Measurements from ENCODE around the gene ASCC1.

DNA sequence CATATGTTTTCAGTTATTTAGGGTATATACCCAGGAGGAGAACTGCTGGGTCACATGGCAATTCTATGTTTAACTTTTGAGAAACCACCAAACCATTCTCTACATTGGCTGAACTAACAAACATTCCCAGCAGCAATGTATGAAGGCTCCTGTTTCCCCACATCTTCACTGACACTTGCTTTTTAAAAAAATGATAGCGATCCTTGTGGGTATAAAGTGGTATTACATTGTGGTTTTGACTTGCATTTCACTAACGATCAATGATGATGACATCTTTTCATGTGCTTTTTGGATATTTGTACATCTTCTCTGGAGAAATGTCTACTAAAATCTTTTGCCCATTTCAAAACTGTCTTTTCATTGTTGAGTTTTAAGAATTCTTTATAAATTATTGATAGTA is 51.5 kb downstream of the ASCC1 start:
- TF ChIP-seq EP300 (IDR thresholded peaks at IDR 0.05): no peak
- TF ChIP-seq, protein P1, sequence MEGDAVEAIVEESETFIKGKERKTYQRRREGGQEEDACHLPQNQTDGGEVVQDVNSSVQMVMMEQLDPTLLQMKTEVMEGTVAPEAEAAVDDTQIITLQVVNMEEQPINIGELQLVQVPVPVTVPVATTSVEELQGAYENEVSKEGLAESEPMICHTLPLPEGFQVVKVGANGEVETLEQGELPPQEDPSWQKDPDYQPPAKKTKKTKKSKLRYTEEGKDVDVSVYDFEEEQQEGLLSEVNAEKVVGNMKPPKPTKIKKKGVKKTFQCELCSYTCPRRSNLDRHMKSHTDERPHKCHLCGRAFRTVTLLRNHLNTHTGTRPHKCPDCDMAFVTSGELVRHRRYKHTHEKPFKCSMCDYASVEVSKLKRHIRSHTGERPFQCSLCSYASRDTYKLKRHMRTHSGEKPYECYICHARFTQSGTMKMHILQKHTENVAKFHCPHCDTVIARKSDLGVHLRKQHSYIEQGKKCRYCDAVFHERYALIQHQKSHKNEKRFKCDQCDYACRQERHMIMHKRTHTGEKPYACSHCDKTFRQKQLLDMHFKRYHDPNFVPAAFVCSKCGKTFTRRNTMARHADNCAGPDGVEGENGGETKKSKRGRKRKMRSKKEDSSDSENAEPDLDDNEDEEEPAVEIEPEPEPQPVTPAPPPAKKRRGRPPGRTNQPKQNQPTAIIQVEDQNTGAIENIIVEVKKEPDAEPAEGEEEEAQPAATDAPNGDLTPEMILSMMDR (IDR thresholded peaks at IDR 0.05): peak in 2 of 7 experiments; percentile 8 to 15

Measured in stomach (tissue), 4 donors.